ENCODE results near the gene VDR.
"Not testable (repeated sequence)": the region's sequence is repeated elsewhere in the genome, so short reads cannot be mapped to it uniquely, and the experiment has no call there.

The VDR gene

DNA sequence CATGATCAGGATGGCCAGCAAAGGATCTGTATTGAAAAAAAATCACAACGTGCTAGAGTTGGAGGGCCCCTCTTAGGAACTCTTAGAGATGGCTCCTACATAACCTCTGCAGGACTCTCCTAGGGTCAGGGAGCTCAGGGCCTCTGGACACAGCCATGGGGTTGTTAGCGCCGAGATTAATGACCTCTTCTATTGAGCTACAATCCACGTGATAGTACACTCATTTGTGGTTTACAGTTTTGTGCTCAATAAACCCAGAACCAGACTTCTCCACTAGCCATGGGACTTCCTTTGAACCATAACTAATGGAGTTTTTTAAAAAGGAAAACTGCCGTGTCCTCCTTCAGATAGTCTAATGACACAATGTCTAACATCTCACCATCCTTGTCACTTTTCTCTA, 55.5 kb downstream of the VDR start:
- Histone ChIP-seq H3K9me3 (ENCODE audit: low read depth, low read length) (no peaks in the 10 kb centered on the region), H3K4me3 (no peak overlapping the region), H3K36me3 (ENCODE audit: insufficient read depth, low read length) (no peaks in the 10 kb centered on the region), H3K27ac (no peak overlapping the region), H3K9ac (ENCODE audit: insufficient read length) (no peak overlapping the region)
- TF ChIP-seq POLR2AphosphoS5 (IDR thresholded peaks at IDR 0.05; ENCODE audit: borderline replicate concordance, low read depth, low read length): no peak
- TF ChIP-seq EZH2 (IDR thresholded peaks at IDR 0.05): no peak
- TF ChIP-seq FOXP2 (optimal IDR thresholded peaks at IDR 0.05; ENCODE audit: control extremely low read depth, extremely low read length, insufficient read depth): no peak
- DNase-seq (ENCODE audit: low read depth, low spot score): no peak

DNA sequence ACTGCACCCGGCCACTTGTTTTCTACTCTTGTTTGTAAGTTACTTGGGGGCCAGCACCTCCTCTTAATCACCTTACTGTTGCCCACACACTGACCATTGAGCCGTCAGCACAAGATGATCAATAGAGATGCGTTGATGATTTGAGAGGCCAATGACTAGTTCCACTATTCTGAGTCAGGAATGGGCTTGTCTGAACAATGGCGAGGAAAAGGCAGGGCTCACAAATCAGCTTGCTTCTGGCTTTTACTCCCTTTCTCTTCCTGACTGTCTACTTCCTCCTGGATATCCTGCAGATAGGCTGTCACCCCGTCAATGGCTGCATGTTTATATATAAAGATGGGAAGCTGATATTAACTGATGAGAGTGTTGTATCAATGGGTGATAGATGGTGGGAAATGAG, 55.9 kb downstream of the VDR start:
- H3K27ac ChIP-seq: no peak overlapping the region
- no peak overlapping the region for H3K4me3 ChIP-seq
- H3K9ac ChIP-seq (ENCODE audit: insufficient read length): no peak overlapping the region
- no peaks in the 10 kb centered on the region for H3K36me3 ChIP-seq (ENCODE audit: insufficient read depth, low read length)
- no peak for DNase-seq (ENCODE audit: low read depth, low spot score)
- TF ChIP-seq FOXP2 (optimal IDR thresholded peaks at IDR 0.05; ENCODE audit: control extremely low read depth, extremely low read length, insufficient read depth): no peak
- TF ChIP-seq POLR2AphosphoS5 (IDR thresholded peaks at IDR 0.05; ENCODE audit: borderline replicate concordance, low read depth, low read length): no peak
- TF ChIP-seq EZH2 (IDR thresholded peaks at IDR 0.05): no peak
- H3K9me3 ChIP-seq (ENCODE audit: low read depth, low read length): no peaks in the 10 kb centered on the region

DNA sequence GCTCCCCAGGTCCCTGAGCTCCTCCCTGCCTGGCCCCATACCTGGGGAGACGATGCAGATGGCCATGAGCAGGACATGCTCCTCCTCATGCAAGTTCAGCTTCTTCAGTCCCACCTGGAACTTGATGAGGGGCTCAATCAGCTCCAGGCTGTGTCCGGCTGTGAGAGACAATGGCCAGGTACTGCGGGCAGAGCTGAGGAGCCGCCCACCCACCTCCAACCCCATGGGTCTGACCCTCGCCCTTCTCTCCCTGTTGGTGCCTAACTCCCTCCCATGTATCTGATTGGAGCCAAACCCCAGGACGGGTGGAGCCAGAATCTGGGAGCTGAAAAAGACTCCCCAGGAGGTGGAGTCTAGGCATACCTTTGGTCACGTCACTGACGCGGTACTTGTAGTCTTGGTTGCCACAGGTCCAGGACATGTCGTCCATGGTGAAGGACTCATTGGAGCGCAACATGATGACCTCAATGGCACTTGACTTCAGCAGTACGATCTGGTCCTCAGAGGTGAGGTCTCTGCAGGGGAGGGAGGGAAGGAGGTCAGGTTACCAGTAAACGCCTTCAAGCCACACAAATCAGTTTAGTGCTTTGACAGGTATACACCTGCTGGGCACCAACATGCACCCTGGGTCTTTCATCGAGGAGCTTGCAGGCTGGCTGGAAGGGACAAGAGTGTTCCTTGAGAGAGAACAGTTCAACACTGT, 58.3 kb downstream of the VDR start:
- Histone ChIP-seq H3K9me3 (ENCODE audit: low read depth, low read length) (no peaks in the 10 kb centered on the region), H3K36me3 (ENCODE audit: insufficient read depth, low read length) (no peaks in the 10 kb centered on the region), H3K9ac (ENCODE audit: insufficient read length) (no peak overlapping the region), H3K4me3 (no peak overlapping the region), H3K27ac (no peak overlapping the region)
- DNase-seq (ENCODE audit: low read depth, low spot score): no peak
- no peak for TF ChIP-seq FOXP2 (optimal IDR thresholded peaks at IDR 0.05; ENCODE audit: control extremely low read depth, extremely low read length, insufficient read depth)
- no peak for TF ChIP-seq POLR2AphosphoS5 (IDR thresholded peaks at IDR 0.05; ENCODE audit: borderline replicate concordance, low read depth, low read length)
- no peak for TF ChIP-seq EZH2 (IDR thresholded peaks at IDR 0.05)

DNA sequence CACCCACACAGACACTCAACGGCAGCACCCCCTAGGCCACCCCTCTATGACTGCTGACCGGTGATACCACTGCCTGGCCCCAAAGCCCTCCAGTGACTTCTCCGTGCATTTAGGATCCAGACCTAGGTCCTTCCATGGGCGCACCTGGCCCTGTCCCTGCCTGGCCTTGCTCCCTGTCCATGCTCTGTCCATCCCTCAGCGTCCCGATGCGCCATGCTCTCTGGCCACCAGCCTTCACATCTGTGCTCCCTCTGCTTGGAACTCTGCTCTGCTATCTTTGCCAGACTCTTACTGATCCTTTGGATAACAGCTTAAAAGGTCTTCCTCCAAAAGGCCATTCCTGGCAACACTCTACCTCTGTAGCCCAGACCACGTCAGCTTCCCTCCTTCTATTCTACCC, 59.7 kb downstream of the VDR start:
- Histone ChIP-seq H3K9me3 (ENCODE audit: low read depth, low read length) (no peaks in the 10 kb centered on the region), H3K36me3 (ENCODE audit: insufficient read depth, low read length) (no peaks in the 10 kb centered on the region), H3K9ac (ENCODE audit: insufficient read length) (no peak overlapping the region), H3K4me3 (no peak overlapping the region), H3K27ac (no peak overlapping the region)
- TF ChIP-seq POLR2AphosphoS5 (IDR thresholded peaks at IDR 0.05; ENCODE audit: borderline replicate concordance, low read depth, low read length) (no peak), EZH2 (IDR thresholded peaks at IDR 0.05) (no peak), FOXP2 (optimal IDR thresholded peaks at IDR 0.05; ENCODE audit: control extremely low read depth, extremely low read length, insufficient read depth) (no peak)
- DNase-seq (ENCODE audit: low read depth, low spot score): no peak

DNA sequence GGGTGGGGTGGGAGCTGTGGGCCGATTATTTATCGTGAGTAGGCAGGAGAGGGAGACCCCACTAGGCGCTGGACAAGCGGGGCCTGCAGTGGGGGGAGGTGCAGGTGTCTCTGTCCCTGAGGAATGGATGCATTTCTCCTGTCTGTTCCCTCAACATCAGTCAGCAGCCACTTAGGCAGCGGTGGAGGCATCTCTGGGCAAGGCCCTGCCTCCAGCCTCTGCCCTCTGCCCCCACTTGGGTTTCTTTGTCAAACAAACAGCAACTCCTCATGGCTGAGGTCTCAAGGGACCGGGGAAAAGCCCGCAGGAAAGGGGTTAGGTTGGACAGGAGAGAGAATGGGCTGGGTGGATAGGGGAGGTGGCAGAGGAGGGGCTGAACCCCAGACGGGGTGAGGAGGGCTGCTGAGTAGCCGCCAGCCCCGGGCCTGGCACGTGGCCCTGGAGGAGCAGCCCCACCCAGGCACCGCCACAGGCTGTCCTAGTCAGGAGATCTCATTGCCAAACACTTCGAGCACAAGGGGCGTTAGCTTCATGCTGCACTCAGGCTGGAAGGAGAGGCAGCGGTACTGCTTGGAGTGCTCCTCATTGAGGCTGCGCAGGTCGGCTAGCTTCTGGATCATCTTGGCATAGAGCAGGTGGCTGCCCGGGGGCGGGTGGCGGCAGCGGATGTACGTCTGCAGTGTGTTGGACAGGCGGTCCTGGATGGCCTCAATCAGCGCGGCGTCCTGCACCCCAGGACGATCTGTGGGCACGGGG, 60.4 kb downstream of the VDR start:
- H3K27ac ChIP-seq: no peak overlapping the region
- TF ChIP-seq FOXP2 (optimal IDR thresholded peaks at IDR 0.05; ENCODE audit: control extremely low read depth, extremely low read length, insufficient read depth) (no peak), POLR2AphosphoS5 (IDR thresholded peaks at IDR 0.05; ENCODE audit: borderline replicate concordance, low read depth, low read length) (no peak), EZH2 (IDR thresholded peaks at IDR 0.05) (no peak)
- H3K9me3 ChIP-seq (ENCODE audit: low read depth, low read length): no peaks in the 10 kb centered on the region
- no peak for DNase-seq (ENCODE audit: low read depth, low spot score)
- H3K36me3 ChIP-seq (ENCODE audit: insufficient read depth, low read length): no peaks in the 10 kb centered on the region
- no peak overlapping the region for H3K9ac ChIP-seq (ENCODE audit: insufficient read length)
- H3K4me3 ChIP-seq: no peak overlapping the region

DNA sequence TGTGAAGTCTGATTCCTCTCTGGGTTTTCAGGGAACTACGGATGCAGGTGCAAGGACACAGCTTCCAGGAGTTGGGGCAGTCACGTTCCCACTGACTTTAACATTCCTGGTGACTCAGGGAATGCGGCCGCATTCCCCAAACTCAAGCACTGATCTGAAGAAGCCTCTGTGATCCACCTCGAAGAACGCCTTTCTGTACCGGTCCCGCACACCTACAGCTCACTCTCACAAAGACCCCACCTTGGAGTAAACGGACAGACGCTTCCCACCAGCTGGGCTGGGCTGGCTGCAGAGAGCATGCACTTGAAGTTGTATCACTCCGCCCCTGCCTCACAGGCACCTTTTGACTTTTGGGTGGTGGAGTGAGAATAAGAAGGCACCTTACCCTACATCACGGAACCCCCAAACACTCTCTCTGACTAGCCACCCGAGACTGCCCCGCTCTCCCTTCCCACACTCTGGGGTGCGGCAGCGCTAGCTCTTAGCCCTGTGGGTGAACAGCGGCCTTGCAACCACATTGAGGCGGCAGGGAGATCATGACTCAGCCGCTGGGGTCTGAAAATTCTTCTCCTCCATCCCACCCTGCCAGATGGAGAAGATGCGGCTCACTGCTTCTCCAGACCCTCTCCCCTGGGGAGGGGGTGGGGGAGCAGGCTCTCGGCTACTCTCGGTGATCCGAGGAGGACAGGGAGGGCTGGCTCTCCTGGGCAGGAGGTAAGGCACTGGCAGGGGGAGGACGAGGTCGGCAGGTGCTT, 61.4 kb downstream of the VDR start:
- H3K36me3 ChIP-seq (ENCODE audit: insufficient read depth, low read length): no peaks in the 10 kb centered on the region
- H3K27ac ChIP-seq: no peak overlapping the region
- no peak for TF ChIP-seq FOXP2 (optimal IDR thresholded peaks at IDR 0.05; ENCODE audit: control extremely low read depth, extremely low read length, insufficient read depth)
- no peak for TF ChIP-seq EZH2 (IDR thresholded peaks at IDR 0.05)
- TF ChIP-seq POLR2AphosphoS5 (IDR thresholded peaks at IDR 0.05; ENCODE audit: borderline replicate concordance, low read depth, low read length): no peak
- H3K4me3 ChIP-seq: no peak overlapping the region
- DNase-seq (ENCODE audit: low read depth, low spot score): no peak
- H3K9me3 ChIP-seq (ENCODE audit: low read depth, low read length): no peaks in the 10 kb centered on the region
- H3K9ac ChIP-seq (ENCODE audit: insufficient read length): no peak overlapping the region

DNA sequence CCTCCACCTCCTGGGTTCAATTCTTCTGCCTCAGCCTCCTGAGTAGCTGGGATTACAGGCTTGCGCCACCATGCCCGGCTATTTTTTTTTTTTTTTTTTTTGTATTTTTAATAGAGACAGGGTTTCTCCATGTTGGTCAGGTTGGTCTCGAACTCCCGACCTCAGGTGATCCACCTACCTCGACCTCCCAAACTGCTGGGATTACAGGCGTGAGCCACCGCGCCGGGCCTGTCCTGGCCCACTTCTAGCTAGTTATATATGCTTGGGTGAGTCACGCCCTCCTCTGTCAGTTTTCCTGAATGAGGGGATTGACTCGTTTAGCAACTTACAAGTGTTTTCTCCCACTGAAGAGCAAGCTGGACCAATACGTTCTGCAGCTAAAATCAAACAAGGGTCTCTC, 62.3 kb downstream of the VDR start:
- not testable (repeated sequence) for H3K9ac ChIP-seq (ENCODE audit: insufficient read length); DNase-seq (ENCODE audit: low read depth, low spot score); H3K9me3 ChIP-seq (ENCODE audit: low read depth, low read length); H3K36me3 ChIP-seq (ENCODE audit: insufficient read depth, low read length); H3K27ac ChIP-seq; H3K4me3 ChIP-seq

DNA sequence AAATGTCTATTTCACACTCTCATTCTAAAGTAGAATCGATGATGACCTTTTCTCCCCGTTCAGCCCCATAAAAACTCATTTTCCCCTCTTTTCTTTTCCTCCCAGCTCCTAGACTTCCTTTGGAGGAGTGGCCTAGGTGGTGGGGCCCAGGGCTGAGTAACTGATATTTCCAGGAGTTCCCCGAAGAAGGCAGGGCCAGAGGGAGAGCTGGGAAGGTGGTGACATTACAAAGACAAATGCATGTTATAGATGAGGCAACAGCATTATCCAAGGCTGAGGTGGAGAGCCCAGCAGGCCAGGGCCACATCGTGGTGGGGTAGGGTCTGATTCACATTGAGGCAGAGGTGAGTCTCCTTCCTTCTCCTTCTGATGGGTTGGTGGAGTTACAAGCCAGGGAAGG, 62.9 kb downstream of the VDR start:
- Histone ChIP-seq H3K9ac (ENCODE audit: insufficient read length) (no peak overlapping the region), H3K4me3 (no peak overlapping the region), H3K36me3 (ENCODE audit: insufficient read depth, low read length) (no peaks in the 10 kb centered on the region), H3K27ac (no peak overlapping the region), H3K9me3 (ENCODE audit: low read depth, low read length) (no peaks in the 10 kb centered on the region)
- TF ChIP-seq EZH2 (IDR thresholded peaks at IDR 0.05) (no peak), POLR2AphosphoS5 (IDR thresholded peaks at IDR 0.05; ENCODE audit: borderline replicate concordance, low read depth, low read length) (no peak), FOXP2 (optimal IDR thresholded peaks at IDR 0.05; ENCODE audit: control extremely low read depth, extremely low read length, insufficient read depth) (no peak)
- no peak for DNase-seq (ENCODE audit: low read depth, low spot score)
